Measurements from ENCODE around the gene SLC25A48.

SLC25A48 gene

GRCh38 chr5:135930949-135931295 lies 96.5 kb downstream of the SLC25A48 start:
- no peak for DNase-seq (ENCODE audit: low read depth)
- TF ChIP-seq CTCF (IDR thresholded peaks at IDR 0.05; ENCODE audit: control insufficient read depth, extremely low read depth, insufficient read depth) = no peak
- no peak overlapping the region for H3K4me3 ChIP-seq (ENCODE audit: low read depth, low read length)

GRCh38 chr5:135934939-135935338 lies 100.5 kb downstream of the SLC25A48 start:
- no peak for TF ChIP-seq CTCF (IDR thresholded peaks at IDR 0.05; ENCODE audit: control insufficient read depth, extremely low read depth, insufficient read depth)
- no peak overlapping the region for H3K4me3 ChIP-seq (ENCODE audit: low read depth, low read length)
- DNase-seq (ENCODE audit: low read depth) = no peak

- TF ChIP-seq CTCF (IDR thresholded peaks at IDR 0.05; ENCODE audit: control insufficient read depth, extremely low read depth, insufficient read depth) = no peak
- no peak for DNase-seq (ENCODE audit: low read depth)
- no peak overlapping the region for H3K4me3 ChIP-seq (ENCODE audit: low read depth, low read length)
Measured at GRCh38 chr5:135937245-135937911, 102.9 kb downstream of the SLC25A48 start.
